ENCODE results near the gene VOPP1. TPM values are rescaled to one million over a fixed set of nuclear protein-coding genes. Genes with fewer than 3 reads are reported as not detected.
A peak's percentile ranks its signal among the peaks of the same experiment; 100 is the strongest.

Gene VOPP1
- total RNA-seq, 1 donor from 2014 or later: 50.7 TPM

GRCh38 chr7:55574051-55574717 is 1.9 kb upstream of the VOPP1 start:
- Mint-ChIP-seq H3K27me3 (ENCODE audit: low read depth) (peaks cover 40% of the 10 kb centered on the region), H3K27ac (ENCODE audit: unreplicated experiment) (no peak overlapping the region), H3K4me3 (peak overlapping the region; percentile 64), H3K36me3 (ENCODE audit: low read depth) (no peaks in the 10 kb centered on the region), H3K9me3 (no peaks in the 10 kb centered on the region), H3K4me1 (peaks cover 29% of the 10 kb centered on the region)
- DNase-seq (ENCODE audit: low read depth, low spot score): no peak
- no peak for TF ChIP-seq CTCF (conservative IDR thresholded peaks at IDR 0.05)

DNA sequence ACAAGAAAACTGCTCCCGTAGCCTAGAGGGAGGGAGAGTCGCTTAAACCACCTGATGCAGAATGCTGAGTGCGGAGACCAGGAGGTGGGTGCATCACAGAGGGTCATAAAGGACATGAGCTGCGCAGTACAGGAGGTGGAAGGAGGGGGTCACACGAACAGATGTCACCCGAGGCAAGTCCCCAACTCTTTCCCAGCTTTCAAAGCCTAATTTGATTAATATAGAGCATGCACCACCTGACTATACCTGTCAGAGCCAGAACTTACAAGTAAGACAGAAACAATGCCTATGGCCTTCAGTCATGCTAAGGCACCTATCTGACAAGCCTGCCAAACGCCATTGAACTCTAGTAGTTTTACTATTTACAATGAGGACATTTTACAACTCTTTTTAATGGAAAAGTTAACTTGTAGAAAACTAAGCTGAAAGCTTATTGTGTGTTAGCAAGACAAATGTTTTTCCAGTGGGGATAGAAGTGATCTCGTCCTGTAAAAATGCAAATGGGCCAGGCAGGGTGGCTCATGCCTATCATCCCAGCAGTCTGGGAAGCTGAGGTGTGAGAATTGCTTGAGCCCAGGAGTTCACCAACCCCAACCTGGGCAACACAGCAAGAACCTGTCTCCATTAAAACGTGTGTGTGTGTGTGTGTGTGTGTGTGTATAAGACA is 1.1 kb upstream of the VOPP1 start:
- no peak for DNase-seq (ENCODE audit: low read depth, low spot score)
- H3K27me3 Mint-ChIP-seq (ENCODE audit: low read depth): peaks cover 34% of the 10 kb centered on the region
- no peak overlapping the region for H3K27ac Mint-ChIP-seq (ENCODE audit: unreplicated experiment)
- H3K4me1 Mint-ChIP-seq: peaks cover 29% of the 10 kb centered on the region
- peak overlapping the region; percentile 86 for H3K4me3 Mint-ChIP-seq
- no peak for TF ChIP-seq CTCF (conservative IDR thresholded peaks at IDR 0.05)
- H3K36me3 Mint-ChIP-seq (ENCODE audit: low read depth): no peaks in the 10 kb centered on the region
- H3K9me3 Mint-ChIP-seq: no peaks in the 10 kb centered on the region

GRCh38 chr7:55571511-55572377 is 558 bp downstream of the VOPP1 start:
- Mint-ChIP-seq H3K4me3 (peak overlapping the region; percentile 95), H3K36me3 (ENCODE audit: low read depth) (no peaks in the 10 kb centered on the region), H3K27me3 (ENCODE audit: low read depth) (peaks cover 33% of the 10 kb centered on the region), H3K27ac (ENCODE audit: unreplicated experiment) (no peak overlapping the region), H3K4me1 (peaks cover 42% of the 10 kb centered on the region), H3K9me3 (no peaks in the 10 kb centered on the region)
- peak; percentile 58 for DNase-seq (ENCODE audit: low read depth, low spot score)
- peak; percentile 21 for TF ChIP-seq CTCF (conservative IDR thresholded peaks at IDR 0.05)

DNA sequence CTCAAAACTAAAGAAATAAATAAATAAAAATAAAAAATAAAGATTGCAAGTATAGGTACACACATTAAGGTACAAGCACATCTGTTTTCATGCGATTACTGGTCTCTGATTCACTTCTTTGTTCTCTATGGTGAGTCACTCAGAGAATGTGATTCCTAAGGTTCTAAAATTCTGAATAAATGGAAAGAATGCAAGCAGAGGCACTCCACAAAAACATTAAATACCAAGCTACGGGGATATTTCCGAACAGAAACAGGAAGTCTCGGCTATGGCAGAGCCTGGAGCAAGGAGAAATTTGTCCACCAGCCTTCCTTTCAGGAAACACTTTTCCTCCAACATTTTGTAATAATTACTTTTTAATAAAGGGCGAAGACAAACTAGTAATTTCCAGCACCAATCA is 1.4 kb downstream of the VOPP1 start:
- peak overlapping the region; percentile 95 for H3K4me3 Mint-ChIP-seq
- DNase-seq (ENCODE audit: low read depth, low spot score): no peak
- peaks cover 30% of the 10 kb centered on the region for H3K27me3 Mint-ChIP-seq (ENCODE audit: low read depth)
- no peaks in the 10 kb centered on the region for H3K36me3 Mint-ChIP-seq (ENCODE audit: low read depth)
- TF ChIP-seq CTCF (conservative IDR thresholded peaks at IDR 0.05): no peak
- H3K4me1 Mint-ChIP-seq: peaks cover 44% of the 10 kb centered on the region
- no peaks in the 10 kb centered on the region for H3K9me3 Mint-ChIP-seq
- H3K27ac Mint-ChIP-seq (ENCODE audit: unreplicated experiment): no peak overlapping the region

- H3K9me3 Mint-ChIP-seq: no peaks in the 10 kb centered on the region
- peak overlapping the region; percentile 83 for H3K4me3 Mint-ChIP-seq
- DNase-seq (ENCODE audit: low read depth, low spot score): no peak
- peaks cover 50% of the 10 kb centered on the region for H3K4me1 Mint-ChIP-seq
- H3K36me3 Mint-ChIP-seq (ENCODE audit: low read depth): no peaks in the 10 kb centered on the region
- no peak overlapping the region for H3K27ac Mint-ChIP-seq (ENCODE audit: unreplicated experiment)
- TF ChIP-seq CTCF (conservative IDR thresholded peaks at IDR 0.05): no peak
- peaks cover 24% of the 10 kb centered on the region for H3K27me3 Mint-ChIP-seq (ENCODE audit: low read depth)
These were observed 2.0 kb downstream of the VOPP1 start for GRCh38 chr7:55570218-55570873.
